Psoas muscle (tissue), 8 donors: Measurements from ENCODE around the gene ADAMTS4. TPM values are rescaled to one million over a fixed set of nuclear protein-coding genes. Genes with fewer than 3 reads are reported as not detected.

ENCODE experiments used
- ATAC-seq, 4 donors: fragments of 200-7000 bp; cut with Tn5 transposase; one replicate each; pipeline ENCODE4 v1.9.1; 2020; ENCODE audit warnings: moderate library complexity in 3 of 4, mild to moderate bottlenecking in 2 of 4
- DNase-seq, 2 donors: peaks; one replicate each; pipeline ENCODE4 v3.0.0-alpha.2; 2020
- H3K27ac ChIP-seq: fragments of 200-600 bp; one replicate; pipeline ENCODE4 v1.8.0; 2022
- H3K27me3 ChIP-seq, 3 donors: fragments of 200-600 bp in 1 of 3; one replicate each; pipeline versions ENCODE4 v1.6.1 to v1.8.0; 2013 to 2022; ENCODE audit warnings: low read length in 2 of 3, mild to moderate bottlenecking in 2 of 3, moderate library complexity in 1 of 3; ENCODE audit not compliant: insufficient read depth in 3 of 3
- H3K36me3 ChIP-seq, 2 donors: fragments of 200-600 bp in 1 of 2; one replicate each; pipeline versions ENCODE4 v1.6.1 to v1.8.0; 2013 to 2022; ENCODE audit warnings: low read depth in 1 of 2, mild to moderate bottlenecking in 1 of 2, moderate library complexity in 1 of 2; ENCODE audit not compliant: insufficient read depth in 1 of 2
- H3K4me1 ChIP-seq: fragments of 200-600 bp; one replicate; pipeline ENCODE4 v1.8.0; 2022
- H3K4me3 ChIP-seq: fragments of 200-600 bp; one replicate; pipeline ENCODE4 v1.8.0; 2022; ENCODE audit warnings: mild to moderate bottlenecking
- H3K9me3 ChIP-seq: fragments of 200-600 bp; one replicate; pipeline ENCODE4 v1.8.0; 2022
- WGBS, 3 donors: extraction: QIAGEN DNeasy Blood & Tissue Kit; methylation state at CpG; one replicate each; pipeline versions ENCODE4 v1.1.6 to v1.1.7; 2013; 5-methylcytosine and 5-hydroxymethylcytosine counted together
- intact Hi-C, 2 donors: fragments of 100-400 bp; cut with DNase I; formaldehyde crosslinking; loops; one replicate each; pipeline versions ENCODE4 v1.11.0 to v1.14.2; 2022
- polyA plus RNA-seq, 3 donors: library from polyadenylated mRNA; stranded (reverse); fragments of 200-250 nt; gene quantifications; one replicate each; pipeline ENCODE4 v1.2.3, GENCODE V29; 2013
- total RNA-seq, 4 donors: library from RNA; stranded (reverse); fragmentation: NEBNext Ultra II Directional in 2 of 4; extraction: Animal tissue kit (Norgen Biotek cat#: 25700) in 2 of 4; gene quantifications; one replicate each; pipeline versions ENCODE4 v1.2.1 to v1.2.4, GENCODE V29; 2021 to 2023
- TF ChIP-seq, protein P1 (sequence below): fragments of 200-600 bp; IDR thresholded peaks from one replicate; pipeline ENCODE4 v1.8.0; 2022; ENCODE audit warnings: antibody characterized with exemption
- donor health status: healthy with polysubstance abuse.
- donor health status: DM: no; HTN: no; CAD: no; lungs with moderate emphysema.
- donor health status: Bipolar disorder and iron deficiency.
- donor health status: healthy.
- donor health status: DM: yes; HTN: yes; CAD: no.
- donor health status: DM: no; HTN: no; CAD: no.
- donor health status: DM: no; HTN: no; CAD: no.
- donor health status: DM: yes; HTN: yes; CAD: no.

Gene ADAMTS4
- total and polyA plus RNA-seq, 7 donors, result 0.88 to 8.9 (median 1.3) TPM

DNA sequence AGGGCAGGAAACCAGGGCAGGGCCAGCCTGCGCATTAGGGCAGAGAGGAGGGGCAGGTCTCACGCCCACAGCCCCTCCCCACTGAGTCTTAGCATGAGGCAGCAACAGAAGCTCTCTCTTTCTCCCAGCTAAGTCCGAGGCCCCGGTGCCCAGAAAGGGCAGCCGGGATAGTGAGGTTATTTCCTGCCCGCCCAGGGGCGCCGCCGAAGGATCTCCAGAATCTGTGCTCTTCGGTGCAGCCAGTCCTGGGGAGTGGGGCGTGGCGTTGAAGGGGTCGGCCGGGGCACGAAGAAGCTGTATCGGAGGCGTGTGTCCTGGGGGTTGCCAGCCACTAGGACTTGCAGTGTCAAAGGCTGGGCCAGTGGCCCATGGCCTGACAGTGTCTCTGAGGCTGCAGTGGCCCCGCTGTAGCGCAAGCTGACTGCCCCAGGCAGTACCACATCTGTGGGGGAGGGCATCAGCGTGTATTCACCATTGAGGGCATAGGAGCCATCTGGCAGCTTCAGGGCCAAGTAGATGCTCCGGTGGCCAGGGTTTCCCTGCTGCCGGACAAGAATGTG is 7.8 kb downstream of the ADAMTS4 start:
- peak in 1 of 2 donors; percentile 49 for DNase-seq
- 70 to 77% (median 76%) methylated on average over 21 to 22 of the region's 22 CpGs for WGBS, 3 donors
- H3K27ac ChIP-seq, result no peak overlapping the region
- H3K4me3 ChIP-seq, result no peak overlapping the region
- H3K36me3 ChIP-seq, result no peaks in the 10 kb centered on the region
- TF ChIP-seq, protein P1, sequence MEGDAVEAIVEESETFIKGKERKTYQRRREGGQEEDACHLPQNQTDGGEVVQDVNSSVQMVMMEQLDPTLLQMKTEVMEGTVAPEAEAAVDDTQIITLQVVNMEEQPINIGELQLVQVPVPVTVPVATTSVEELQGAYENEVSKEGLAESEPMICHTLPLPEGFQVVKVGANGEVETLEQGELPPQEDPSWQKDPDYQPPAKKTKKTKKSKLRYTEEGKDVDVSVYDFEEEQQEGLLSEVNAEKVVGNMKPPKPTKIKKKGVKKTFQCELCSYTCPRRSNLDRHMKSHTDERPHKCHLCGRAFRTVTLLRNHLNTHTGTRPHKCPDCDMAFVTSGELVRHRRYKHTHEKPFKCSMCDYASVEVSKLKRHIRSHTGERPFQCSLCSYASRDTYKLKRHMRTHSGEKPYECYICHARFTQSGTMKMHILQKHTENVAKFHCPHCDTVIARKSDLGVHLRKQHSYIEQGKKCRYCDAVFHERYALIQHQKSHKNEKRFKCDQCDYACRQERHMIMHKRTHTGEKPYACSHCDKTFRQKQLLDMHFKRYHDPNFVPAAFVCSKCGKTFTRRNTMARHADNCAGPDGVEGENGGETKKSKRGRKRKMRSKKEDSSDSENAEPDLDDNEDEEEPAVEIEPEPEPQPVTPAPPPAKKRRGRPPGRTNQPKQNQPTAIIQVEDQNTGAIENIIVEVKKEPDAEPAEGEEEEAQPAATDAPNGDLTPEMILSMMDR, result no peak
- peaks cover 4% of the 10 kb centered on the region for H3K4me1 ChIP-seq
- no peaks in the 10 kb centered on the region for H3K9me3 ChIP-seq
- intact Hi-C loops, result loop anchor here in 1 of 2 donors (5.0 kb wide), 1 partner anchor 191 kb away; no protein-coding TSS in a partner anchor
- H3K27me3 ChIP-seq, result no peaks in the 10 kb centered on the region
- no peak for ATAC-seq

DNA sequence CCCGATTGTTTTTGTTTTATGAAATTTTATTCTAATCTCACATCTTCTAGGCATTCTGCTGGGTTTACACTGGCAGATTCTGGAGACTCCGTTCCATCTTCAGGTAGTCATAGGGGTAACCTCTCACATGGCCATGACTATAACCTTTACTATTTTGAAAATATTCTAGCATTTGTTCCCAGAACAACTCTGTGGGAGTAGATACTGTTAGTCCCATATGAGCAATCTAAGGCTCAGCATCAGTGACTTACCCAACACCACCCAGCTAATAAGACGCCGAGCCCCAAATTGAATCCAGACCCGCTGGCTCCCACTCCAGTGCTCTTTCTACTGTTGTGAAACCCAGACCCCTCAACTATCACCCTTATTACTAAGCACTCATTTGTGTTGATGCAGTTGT is 9.8 kb downstream of the ADAMTS4 start:
- H3K4me3 ChIP-seq, result no peak overlapping the region
- DNase-seq, result no peak
- no peak overlapping the region for H3K27ac ChIP-seq
- no peaks in the 10 kb centered on the region for H3K27me3 ChIP-seq
- 91 to 95% (median 92%) methylated on average over 5 of the region's 5 CpGs for WGBS, 3 donors
- TF ChIP-seq, protein P1, result no peak
- intact Hi-C loops, result loop anchor here in 1 of 2 donors (1.0 kb wide), 1 partner anchor 12 kb away; the partner anchor contains the start of gene B4GALT3
- H3K36me3 ChIP-seq, result no peaks in the 10 kb centered on the region
- H3K9me3 ChIP-seq, result no peaks in the 10 kb centered on the region
- no peak for ATAC-seq
- H3K4me1 ChIP-seq, result peaks cover 19% of the 10 kb centered on the region

DNA sequence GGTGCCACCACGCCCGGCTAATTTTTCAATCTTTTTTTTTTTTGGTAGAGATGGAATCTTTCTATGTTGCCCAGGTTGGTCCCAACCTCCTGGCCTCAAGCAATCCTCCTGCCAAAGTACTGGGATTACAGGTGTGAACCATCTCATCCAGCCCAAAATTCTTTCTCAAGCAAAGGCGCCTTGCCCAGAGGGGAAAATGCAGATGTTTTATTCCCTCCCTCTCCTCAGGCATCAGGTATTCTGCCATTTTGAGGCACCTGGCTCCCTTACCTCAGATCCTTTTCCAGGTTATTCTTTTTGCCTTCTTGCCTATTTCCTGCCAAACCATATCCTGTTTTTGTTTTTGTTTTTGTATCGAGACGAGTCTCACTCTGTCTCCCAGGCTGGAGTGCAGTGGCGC is 10.5 kb downstream of the ADAMTS4 start:
- peaks cover 16% of the 10 kb centered on the region for H3K4me1 ChIP-seq
- TF ChIP-seq, protein P1, result no peak
- no peaks in the 10 kb centered on the region for H3K36me3 ChIP-seq
- H3K4me3 ChIP-seq, result no peak overlapping the region
- no peaks in the 10 kb centered on the region for H3K27me3 ChIP-seq
- no peak overlapping the region for H3K27ac ChIP-seq
- H3K9me3 ChIP-seq, result no peaks in the 10 kb centered on the region
- WGBS, 3 donors, result 84 to 90% (median 85%) methylated on average over 6 of the region's 6 CpGs
- DNase-seq, result no peak
- intact Hi-C loops, result no loop called here
- no peak for ATAC-seq

DNA sequence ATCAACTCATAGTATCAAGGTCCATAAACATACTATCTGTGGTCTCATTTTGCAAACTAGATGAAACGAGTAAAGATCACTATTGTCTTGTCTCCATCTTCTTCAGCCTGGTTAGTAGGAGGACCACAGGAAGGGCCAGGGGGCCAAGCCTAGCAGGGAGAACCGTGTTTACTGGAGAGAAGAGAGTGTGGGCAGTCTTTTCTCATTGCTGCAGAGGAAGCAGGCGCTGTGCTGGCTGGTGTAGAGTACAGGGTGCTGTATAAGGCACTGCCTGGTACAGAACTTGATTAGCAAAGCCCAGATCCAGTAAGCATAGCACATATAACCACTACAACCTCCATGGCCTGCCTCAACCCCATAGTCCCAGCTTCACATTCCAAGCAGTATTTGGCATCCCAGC is 11.5 kb downstream of the ADAMTS4 start:
- ATAC-seq, result no peak
- DNase-seq, result no peak
- H3K27ac ChIP-seq, result no peak overlapping the region
- TF ChIP-seq, protein P1, result no peak
- H3K36me3 ChIP-seq, result no peaks in the 10 kb centered on the region
- H3K4me3 ChIP-seq, result no peak overlapping the region
- no peaks in the 10 kb centered on the region for H3K9me3 ChIP-seq
- intact Hi-C loops, result no loop called here
- H3K4me1 ChIP-seq, result peaks cover 16% of the 10 kb centered on the region
- H3K27me3 ChIP-seq, result no peaks in the 10 kb centered on the region
- WGBS, 3 donors, result 76 to 80% (median 79%) methylated on average over 3 of the region's 3 CpGs
